HG03103 (cell line): ENCODE measurements around the gene SDR42E2.
"Not testable (repeated sequence)": the region's sequence is repeated elsewhere in the genome, so short reads cannot be mapped to it uniquely, and the experiment has no call there.

ENCODE experiments used
- ATAC-seq: cut with Tn5 transposase; IDR thresholded peaks from one replicate; pipeline ENCODE4 v1.9.1; 2021; ENCODE audit warnings: low read depth; ENCODE audit not compliant: unreplicated experiment

Gene SDR42E2

GRCh38 chr16:22190081-22190775 lies 27.9 kb downstream of the SDR42E2 start:
- ATAC-seq, result peak; percentile 52

GRCh38 chr16:22190776-22191531 lies 28.6 kb downstream of the SDR42E2 start:
- ATAC-seq, result peak; percentile 33

- no peak for ATAC-seq
These were observed 29.4 kb downstream of the SDR42E2 start for GRCh38 chr16:22191532-22192260.

DNA sequence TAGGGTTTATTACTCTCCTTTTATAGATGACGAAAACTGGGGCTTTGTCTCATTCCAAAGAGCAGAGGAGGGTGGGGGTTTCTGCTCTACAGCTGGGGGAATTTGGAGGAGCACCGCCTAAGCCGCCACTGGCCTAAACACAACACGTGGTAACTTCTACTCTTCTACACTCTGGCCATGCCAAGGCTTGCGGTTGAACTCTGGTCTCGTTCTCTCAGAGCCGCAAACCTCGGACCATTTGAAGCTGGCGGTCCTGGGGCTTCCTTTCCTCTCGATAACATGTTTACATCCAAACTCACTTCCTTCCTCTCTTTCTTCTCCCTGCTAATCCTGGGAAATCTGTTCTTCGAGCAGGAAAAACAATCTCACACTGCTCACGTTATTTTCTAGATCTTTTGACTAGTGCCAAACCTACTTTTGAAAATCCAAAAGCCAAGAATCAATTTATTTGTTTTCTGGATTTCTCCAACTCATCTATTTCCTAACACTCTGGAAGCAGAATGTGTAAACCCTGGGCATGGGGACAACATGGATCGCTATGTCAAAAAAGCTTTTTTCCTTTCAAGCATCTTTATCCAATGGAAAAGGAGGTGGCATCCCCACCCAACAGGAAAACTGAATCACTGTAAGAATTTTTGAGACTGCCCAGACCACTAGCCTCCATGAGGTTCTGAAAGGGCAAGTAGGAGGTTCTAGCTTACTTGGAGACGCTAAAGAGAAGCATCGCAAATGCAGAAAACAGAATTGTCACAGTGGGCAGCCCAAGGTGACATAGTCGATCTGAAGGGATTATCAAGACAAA lies 30.2 kb downstream of the SDR42E2 start:
- no peak for ATAC-seq

GRCh38 chr16:22193063-22193411 lies 30.7 kb downstream of the SDR42E2 start:
- ATAC-seq, result no peak

- no peak for ATAC-seq
These were observed 32.6 kb downstream of the SDR42E2 start for GRCh38 chr16:22194707-22195444.

DNA sequence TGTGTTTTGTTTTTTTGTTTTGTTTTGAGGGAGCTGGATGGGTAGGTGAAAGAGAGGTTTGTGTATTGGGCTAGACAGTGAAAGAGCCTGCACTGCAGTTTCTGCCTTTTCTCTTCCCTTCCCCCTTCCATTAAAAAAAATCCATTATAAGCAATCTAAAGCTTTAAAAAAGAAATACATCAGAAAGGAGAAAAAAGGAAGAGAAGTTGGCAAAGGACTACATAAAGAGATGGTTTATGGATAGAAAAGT lies 33.1 kb downstream of the SDR42E2 start:
- ATAC-seq, result no peak

- ATAC-seq, result no peak
These were observed 33.6 kb downstream of the SDR42E2 start for GRCh38 chr16:22195695-22196558.

GRCh38 chr16:22196559-22197168 lies 34.4 kb downstream of the SDR42E2 start:
- not testable (repeated sequence) for ATAC-seq

DNA sequence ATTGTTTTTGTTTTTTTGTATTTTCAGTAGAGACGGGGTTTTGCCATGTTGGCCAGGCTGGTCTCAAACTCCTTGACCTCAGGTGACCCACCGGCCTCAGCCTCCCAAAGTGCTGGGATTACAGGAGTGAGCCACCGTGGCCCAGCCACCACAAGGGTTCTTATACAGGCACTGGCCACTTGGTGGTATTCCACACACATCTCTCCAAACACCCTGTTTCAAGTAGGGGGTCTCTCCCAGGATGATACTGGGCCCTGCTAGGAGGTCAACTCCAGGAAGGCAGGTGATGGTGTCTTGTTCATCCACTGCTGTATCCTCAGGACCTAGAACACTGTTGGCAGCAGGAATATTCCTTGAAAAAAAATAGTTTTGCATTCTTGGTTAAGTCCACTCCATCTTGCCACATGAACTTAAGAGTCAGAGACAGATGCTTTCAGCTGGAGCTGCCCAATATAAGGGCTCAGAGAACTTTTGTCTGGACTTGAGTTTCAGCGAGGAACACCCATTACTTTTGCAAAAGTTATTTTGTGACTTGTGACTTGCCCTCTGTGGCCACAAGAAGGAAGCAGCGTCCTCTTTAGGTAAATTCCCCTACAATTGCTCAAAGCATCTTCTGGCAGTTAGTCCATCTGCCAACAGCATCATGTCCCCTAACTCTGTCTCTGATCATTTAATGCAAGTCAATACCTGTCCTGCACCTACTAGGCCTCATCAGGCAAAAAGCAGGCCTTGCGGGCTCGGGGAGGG lies 36.4 kb downstream of the SDR42E2 start:
- no peak for ATAC-seq

GRCh38 chr16:22202261-22202637 lies 39.9 kb downstream of the SDR42E2 start:
- ATAC-seq, result no peak

- no peak for ATAC-seq
These were observed 40.8 kb downstream of the SDR42E2 start for GRCh38 chr16:22203091-22203490.

GRCh38 chr16:22204091-22204655 lies 41.9 kb downstream of the SDR42E2 start:
- no peak for ATAC-seq

DNA sequence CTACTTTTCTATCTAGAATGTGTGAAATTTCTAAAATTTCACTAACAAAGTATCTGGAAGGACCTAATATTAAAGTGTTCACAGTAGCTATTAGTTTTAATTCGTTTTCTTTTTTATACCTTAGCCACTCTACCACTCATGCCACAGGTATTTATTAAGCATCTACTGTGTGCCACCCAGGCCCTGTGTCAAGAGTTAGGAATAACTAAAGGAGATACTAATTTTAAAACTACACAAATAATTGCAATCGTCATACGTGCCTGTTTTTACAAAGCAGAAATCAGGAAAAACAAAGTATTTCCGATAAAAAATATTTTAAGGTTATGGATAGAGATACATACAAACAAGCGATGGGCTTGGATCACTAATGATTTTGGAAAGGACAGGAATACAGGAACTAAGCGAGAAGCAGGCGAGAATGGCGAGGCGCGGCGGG lies 43.3 kb downstream of the SDR42E2 start:
- ATAC-seq, result no peak

DNA sequence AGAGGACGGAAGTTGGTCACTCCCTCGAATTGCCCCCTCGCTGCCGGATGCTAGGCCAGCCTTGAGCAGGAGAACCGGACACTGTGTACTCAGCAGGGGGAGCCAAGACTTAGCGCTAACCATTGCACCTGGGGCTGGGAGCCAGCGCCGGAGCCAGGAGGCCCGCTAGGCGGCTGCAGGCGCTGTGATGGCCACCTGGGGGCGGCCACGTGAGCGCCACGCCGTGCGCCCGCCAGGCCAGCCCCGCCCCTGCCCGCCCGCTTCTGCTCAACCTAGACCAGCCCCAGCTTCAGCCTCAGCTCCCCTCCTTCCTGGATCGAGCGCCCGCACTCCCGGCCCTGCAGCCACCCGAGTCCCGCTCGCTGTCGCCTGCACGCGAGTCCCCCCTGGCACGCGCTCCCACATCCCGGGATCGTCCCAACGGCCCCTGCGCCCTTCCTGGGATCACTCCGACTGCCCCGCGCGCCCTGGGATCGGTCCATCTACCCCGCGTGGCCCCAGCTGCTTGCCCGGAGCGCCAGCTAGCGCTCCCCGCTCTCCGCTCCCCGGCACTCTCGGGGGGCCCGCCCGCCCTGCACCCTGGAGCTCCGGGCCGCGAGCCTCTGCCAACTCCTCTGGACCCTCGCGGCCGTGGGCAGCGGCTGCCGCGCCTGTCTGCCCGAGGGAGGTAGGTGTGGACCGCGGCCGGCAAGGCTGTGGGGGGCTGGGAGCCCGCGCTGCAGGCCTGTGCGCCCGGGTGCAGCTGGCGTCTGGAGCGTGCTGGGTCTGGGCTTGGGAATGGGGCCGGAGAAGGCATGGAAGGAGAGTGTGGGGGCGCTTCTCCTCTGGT lies 43.9 kb downstream of the SDR42E2 start, which contains the start of gene EEF2K:
EEF2K (plus strand) TSS at position 266 of the 829 bp plus-strand sequence. CDS start 19,452 bp downstream, outside the sequence.
- ATAC-seq, result peak; percentile 71

- ATAC-seq, result no peak
These were observed 44.8 kb downstream of the SDR42E2 start for GRCh38 chr16:22206842-22207714.
